WI38 (cell line): Measurements from ENCODE around the gene INPP5K.

ENCODE experiments used
- H3K4me3 ChIP-seq: 2 replicates; pipeline ENCODE4 v1.5.1; 2011; ENCODE audit warnings: low read depth, mild to moderate bottlenecking, control low read depth, low read length
- TF ChIP-seq, protein P1 (sequence below): IDR thresholded peaks from 2 replicates; pipeline ENCODE4 v1.5.1; 2012; ENCODE audit warnings: low read depth, mild to moderate bottlenecking, control low read depth, low read length

INPP5K gene

DNA sequence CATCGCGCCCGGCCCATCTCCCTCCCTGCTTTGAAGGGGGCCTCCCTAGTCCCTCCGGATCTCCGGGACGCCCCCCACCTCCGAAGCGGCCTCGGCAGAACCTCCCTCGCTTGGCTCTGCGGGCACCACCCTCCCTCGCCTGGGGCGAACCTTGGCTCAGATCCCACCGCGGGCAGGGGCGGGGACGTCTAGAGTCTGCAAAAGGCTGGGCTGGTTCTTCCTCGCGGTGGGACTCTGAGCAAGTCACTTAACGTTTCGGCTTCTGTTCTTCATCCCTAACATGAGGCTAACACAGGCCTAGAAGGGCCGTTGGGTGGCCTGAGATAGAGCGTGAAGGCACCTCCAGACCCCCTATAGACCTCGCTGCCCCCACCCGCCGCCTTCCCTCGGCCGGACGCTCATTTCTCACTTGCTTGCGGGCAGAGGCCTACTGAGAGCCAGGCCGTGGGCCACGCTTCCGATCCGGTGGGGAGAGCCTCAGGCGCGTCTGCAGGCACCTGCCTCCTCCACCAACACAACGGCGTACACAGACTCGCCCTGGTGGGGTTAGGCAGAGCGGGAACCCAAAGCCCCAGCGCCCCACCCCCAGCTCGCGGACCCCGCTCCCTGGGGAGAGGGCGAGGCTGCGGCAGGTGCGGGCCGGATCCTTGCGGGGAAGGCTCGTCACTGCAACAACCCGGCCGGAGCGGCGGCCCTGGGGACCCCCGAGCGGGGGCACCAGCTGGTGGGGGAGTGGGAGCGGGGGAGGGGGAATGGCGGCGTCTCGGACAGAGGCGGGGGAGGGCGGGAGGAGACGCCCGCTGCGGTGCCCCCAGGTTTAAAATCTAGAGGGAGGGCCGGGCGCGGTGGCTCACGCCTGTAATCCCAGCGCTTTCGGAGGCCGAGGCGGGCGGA is 29.4 kb downstream of the INPP5K start:
- TF ChIP-seq, protein P1, sequence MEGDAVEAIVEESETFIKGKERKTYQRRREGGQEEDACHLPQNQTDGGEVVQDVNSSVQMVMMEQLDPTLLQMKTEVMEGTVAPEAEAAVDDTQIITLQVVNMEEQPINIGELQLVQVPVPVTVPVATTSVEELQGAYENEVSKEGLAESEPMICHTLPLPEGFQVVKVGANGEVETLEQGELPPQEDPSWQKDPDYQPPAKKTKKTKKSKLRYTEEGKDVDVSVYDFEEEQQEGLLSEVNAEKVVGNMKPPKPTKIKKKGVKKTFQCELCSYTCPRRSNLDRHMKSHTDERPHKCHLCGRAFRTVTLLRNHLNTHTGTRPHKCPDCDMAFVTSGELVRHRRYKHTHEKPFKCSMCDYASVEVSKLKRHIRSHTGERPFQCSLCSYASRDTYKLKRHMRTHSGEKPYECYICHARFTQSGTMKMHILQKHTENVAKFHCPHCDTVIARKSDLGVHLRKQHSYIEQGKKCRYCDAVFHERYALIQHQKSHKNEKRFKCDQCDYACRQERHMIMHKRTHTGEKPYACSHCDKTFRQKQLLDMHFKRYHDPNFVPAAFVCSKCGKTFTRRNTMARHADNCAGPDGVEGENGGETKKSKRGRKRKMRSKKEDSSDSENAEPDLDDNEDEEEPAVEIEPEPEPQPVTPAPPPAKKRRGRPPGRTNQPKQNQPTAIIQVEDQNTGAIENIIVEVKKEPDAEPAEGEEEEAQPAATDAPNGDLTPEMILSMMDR = no peak
- H3K4me3 ChIP-seq = no peak overlapping the region

DNA sequence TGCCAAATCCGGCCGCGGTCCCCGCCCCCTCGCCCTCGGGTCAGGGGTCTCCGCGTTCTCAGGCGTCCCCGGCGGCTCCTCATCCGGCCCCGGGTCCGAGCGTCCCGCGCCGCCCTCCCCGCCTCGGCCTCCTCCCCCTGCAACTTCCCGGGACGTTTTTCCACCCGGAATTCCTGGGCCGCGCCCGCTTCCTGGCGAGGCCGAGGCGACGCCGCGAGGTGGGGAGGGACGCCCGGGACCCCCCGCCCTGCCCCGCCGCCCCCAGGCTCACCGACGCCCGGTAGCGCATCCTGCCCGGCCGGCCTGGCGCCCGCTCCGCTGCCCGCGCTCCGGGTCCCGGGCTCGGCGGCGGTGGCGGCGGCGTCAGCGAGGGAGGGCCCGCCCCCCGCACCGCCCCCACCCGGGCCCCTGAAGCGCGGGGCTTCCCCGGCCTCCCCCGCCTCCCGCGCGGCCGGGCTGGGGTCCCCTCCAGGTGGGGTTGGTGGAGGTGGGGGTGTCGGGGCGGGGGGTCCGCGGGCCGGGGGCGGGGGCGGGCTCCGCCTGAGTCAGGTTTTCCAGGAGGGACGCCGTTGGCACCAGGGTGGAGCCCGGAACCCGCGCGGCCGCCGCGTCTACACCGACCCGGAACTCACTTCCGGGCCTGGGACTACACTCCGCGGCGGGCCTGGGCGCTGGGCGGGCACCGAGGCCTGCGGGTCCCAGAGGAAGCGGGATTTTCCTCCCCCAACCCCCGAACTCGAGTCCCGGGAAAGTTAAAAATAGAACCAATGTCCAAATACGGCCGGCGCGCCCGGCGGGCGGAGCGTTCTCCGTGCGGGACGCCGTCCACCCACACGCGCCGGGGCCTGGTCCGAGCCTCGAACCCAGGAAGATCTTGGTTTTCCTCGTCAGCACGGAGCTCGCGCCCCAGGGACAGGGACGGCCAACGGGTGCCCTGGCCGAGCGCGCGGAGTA is 30.7 kb downstream of the INPP5K start:
- peak overlapping the region; percentile 79 for H3K4me3 ChIP-seq
- TF ChIP-seq, protein P1 = no peak

DNA sequence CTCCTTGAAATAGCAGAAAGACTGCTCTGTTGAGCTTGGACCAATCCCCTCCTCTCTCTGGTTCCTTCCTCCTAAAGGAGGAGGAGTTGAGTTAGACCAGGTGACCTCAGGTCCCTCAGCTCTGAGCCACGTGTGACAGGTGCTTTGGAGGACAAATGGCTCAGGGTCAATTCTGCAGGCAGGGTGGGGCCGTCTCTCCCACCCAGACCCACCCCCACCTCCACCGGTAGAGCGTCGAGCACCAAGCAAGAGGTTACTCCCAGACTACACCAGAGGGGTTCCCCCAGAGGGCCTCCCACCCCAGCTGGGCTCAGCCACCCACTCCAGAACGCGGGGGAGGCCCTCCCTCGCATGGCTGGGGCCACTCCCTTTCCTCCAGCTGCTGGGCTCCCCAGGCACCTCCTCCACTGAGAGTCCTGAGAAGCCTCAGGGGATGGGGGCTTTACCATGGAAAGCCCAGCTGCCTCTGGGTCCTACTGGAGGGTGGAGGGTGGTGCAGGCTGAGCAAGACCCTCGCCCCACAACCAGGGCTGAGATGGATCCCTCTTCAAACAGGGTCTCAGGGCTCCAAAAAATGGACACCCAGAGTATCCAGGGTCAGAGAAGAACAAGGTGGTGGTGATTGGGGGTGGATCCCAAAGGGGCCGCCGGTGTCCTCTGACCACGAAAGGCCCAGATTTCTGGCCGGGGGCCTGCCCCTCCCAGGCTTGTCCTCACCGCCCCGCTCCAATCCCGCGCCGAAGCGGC is 31.6 kb downstream of the INPP5K start:
- TF ChIP-seq, protein P1 = no peak
- H3K4me3 ChIP-seq = peak overlapping the region; percentile 79

DNA sequence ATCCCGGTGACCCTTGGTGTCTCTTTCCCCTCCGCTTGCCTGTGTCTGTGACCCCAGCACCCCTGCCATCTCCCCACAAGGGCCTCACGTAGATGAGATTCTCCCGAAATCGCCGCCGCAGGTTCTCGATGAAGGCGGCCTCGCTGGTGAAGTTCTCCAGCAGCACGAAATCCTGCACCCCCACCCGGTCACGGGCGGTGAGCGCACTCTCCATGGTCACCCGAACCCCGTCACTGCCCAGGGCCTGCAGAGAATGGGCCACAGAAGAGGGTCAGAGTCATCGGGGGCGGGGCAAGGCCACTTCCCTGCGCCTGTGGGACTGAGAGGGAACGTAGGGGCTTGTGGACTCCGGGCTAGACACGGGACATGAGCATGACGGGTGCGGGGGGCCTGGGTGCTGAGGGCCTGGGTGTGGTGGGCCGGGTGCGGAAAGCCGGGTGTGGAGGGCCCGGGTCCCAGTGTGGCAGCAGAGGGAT is 32.3 kb downstream of the INPP5K start:
- TF ChIP-seq, protein P1 = no peak
- H3K4me3 ChIP-seq = peak overlapping the region; percentile 79

DNA sequence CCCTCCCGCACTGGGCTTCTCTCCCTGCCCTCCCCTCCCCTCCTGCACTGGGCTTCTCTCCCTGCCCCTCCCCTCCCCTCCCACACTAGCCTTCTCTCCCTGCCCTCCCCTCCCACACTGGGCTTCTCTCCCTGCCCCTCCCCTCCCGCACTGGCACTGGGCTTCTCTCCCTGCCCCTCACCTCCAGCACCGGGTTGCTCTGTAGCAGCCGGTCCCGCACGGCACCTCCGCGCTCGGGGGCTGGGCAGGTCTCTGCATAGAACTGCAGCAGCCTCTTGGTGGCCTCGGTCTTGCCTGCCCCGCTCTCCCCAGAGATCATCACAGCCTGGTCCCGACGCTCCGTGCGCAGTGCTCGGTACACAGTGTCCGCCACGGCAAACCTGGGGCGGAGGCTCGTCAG is 33.7 kb downstream of the INPP5K start:
- TF ChIP-seq, protein P1 = no peak
- H3K4me3 ChIP-seq = no peak overlapping the region

DNA sequence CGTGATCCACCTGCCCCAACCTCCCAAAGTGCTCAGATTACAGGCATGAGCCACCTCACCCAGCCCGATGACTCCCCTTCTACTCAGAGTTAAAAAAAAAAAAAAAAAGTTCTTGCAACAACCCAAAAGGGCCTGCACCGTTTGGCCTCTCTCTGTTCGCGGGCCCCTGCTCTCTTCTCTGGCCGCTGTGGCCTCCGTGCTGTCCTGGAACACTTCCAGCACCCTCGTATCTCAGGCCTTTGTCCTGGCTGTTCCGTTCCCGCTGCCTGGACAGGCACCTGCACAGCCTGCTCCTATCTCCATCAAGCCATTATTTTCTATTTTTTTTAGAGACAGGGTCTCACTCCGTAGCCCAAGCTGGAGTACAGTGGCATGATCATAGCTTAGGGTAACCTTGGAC is 34.7 kb downstream of the INPP5K start:
- H3K4me3 ChIP-seq = no peak overlapping the region
- TF ChIP-seq, protein P1 = no peak
